ENCODE measurements around the gene NEMP2.

DNA sequence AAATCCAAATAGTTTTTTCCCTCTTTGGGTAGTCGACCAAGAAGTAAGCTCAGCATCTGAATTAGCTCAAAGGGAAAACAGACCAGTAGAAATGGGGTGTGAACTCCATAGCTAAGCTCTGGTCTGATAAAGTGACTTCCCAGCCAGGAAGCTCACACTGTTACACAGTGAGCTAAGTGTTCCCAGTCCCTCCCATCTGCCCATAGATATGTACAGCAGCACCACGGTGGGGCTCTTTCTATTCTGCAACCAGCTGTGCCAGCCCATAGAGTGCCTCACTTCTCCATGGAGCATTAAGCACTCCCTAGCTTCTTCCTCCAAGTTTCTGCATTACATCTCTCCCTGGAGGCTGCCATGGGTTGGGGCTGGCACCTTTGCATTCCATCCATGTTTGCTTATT is 27.6 kb upstream of the NEMP2 start:
- TF ChIP-seq, protein P1, sequence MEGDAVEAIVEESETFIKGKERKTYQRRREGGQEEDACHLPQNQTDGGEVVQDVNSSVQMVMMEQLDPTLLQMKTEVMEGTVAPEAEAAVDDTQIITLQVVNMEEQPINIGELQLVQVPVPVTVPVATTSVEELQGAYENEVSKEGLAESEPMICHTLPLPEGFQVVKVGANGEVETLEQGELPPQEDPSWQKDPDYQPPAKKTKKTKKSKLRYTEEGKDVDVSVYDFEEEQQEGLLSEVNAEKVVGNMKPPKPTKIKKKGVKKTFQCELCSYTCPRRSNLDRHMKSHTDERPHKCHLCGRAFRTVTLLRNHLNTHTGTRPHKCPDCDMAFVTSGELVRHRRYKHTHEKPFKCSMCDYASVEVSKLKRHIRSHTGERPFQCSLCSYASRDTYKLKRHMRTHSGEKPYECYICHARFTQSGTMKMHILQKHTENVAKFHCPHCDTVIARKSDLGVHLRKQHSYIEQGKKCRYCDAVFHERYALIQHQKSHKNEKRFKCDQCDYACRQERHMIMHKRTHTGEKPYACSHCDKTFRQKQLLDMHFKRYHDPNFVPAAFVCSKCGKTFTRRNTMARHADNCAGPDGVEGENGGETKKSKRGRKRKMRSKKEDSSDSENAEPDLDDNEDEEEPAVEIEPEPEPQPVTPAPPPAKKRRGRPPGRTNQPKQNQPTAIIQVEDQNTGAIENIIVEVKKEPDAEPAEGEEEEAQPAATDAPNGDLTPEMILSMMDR (IDR thresholded peaks at IDR 0.05; ENCODE audit: insufficient read depth, low read length): no peak
- no peak for TF ChIP-seq POLR2AphosphoS5 (IDR thresholded peaks at IDR 0.05; ENCODE audit: low read depth)
- no peak for TF ChIP-seq SPI1 (IDR thresholded peaks at IDR 0.05; ENCODE audit: borderline replicate concordance, low read depth)
- TF ChIP-seq GABPA (IDR thresholded peaks at IDR 0.05; ENCODE audit: low read depth): no peak

Data from HL-60 (cell line).